HepG2 (cell line): Measurements from ENCODE around the gene STYXL2. TPM values are rescaled to one million over a fixed set of nuclear protein-coding genes. Genes with fewer than 3 reads are reported as not detected.
A peak's percentile ranks its signal among the peaks of the same experiment; 100 is the strongest.

Source experiments
- HMG20A ChIP-seq: IDR thresholded peaks from 2 replicates; pipeline ENCODE4 v1.6.1; 2016; ENCODE audit warnings: borderline replicate concordance
- NFKBIZ ChIP-seq: IDR thresholded peaks from 2 replicates; pipeline ENCODE4 v1.6.1; 2018; ENCODE audit warnings: missing genetic modification reagents, missing compliant biosample characterization
- STAG1 ChIP-seq: sonication (generic); formaldehyde crosslinking; IDR thresholded peaks from 2 replicates; pipeline ENCODE4 v1.4.0; 2020; ENCODE audit warnings: missing genetic modification reagents
- ZMYM2 ChIP-seq: sonication (generic); formaldehyde crosslinking; IDR thresholded peaks from 2 replicates; pipeline ENCODE4 v1.8.0; 2022; ENCODE audit warnings: mild to moderate bottlenecking, missing genetic modification reagents
- ZNF234 ChIP-seq: sonication (generic); formaldehyde crosslinking; conservative IDR thresholded peaks from 2 replicates; pipeline ENCODE4 v1.5.1; 2020; ENCODE audit warnings: mild to moderate bottlenecking, missing genetic modification reagents
- ZNF574 ChIP-seq: sonication (generic); formaldehyde crosslinking; IDR thresholded peaks from 2 replicates; pipeline ENCODE4 v1.4.0; 2020; ENCODE audit warnings: missing genetic modification reagents
- polyA plus RNA-seq, 8 experiments: library from polyadenylated mRNA; depleted of rRNA in 3 of 8; stranded (reverse) in 7 of 8; unstranded in 1 of 8; fragments of >200 nt; fragmentation: Illumina TruSeq in 4 of 8; extraction: Trizol in 4 of 8; gene quantifications; 2 replicates each; pipeline versions ENCODE4 v1.2.1 to v1.2.3, GENCODE V29; 2011 to 2016; ENCODE audit warnings: low read depth in 4 of 8, missing spikeins in 1 of 8, mixed read lengths in 1 of 8; ENCODE audit not compliant: insufficient read depth in 1 of 8
- total RNA-seq, 5 experiments: library from RNA; depleted of rRNA; stranded (reverse); fragments of >200 nt; fragmentation: Illumina TruSeq; extraction: Trizol; gene quantifications; 2 replicates each; pipeline ENCODE4 v1.2.3, GENCODE V29; 2016; ENCODE audit warnings: low read depth in 1 of 5
- TF ChIP-seq, protein P1 (sequence below): sonication (generic); formaldehyde crosslinking; IDR thresholded peaks from 2 replicates; pipeline ENCODE4 v1.8.1; 2023; ENCODE audit warnings: missing genetic modification reagents, mild to moderate bottlenecking, borderline replicate concordance
- TF ChIP-seq, protein P2 (sequence below): sonication (generic); formaldehyde crosslinking; IDR thresholded peaks from 2 replicates; pipeline ENCODE4 v1.8.0; 2022; ENCODE audit warnings: mild to moderate bottlenecking, missing genetic modification reagents

Gene STYXL2
- total and polyA plus RNA-seq, 2 of the 13 experiments (the other 11 are each of a cell fraction or from before 2014, with no cell fraction given), result not detected

DNA sequence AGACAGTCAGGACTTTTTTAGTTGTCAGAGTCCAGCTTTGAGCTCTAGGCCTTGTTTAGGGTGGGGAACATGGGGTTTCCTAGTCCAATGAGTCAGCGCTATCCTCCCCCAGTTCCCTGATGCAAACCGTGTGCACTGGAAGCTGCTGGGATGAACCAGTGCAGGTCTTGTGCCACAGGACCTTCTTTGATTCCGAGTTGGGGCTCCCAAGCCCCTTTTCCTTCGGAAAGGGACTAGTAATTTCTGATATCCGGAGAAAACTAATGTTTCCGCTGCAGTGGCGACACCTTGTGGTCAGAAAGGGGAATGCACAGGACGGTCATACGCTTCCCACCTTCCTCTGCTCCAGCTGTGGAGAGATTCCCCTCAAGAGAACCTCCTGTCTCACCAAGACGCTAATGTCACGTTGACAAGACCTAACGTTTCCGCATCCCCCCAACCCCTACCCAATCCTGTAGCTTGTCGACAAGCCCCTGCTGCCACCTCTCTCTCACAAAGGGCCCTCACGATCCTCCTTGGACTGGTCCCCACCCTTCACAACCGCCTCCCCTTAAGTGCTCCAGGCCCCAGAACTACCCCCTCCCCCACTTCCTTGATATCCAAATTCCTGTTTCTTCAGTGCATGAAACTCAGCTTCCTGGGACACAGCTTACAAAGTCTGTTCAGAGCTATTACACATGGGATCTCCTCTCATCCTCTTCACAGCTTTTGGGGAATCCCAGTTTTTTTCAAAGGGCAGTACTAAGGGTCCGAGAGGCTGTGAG is 34.6 kb upstream of the STYXL2 start (continued):
- TF ChIP-seq HMG20A (CRISPR knock-in tag), result no peak
- TF ChIP-seq, protein P1, sequence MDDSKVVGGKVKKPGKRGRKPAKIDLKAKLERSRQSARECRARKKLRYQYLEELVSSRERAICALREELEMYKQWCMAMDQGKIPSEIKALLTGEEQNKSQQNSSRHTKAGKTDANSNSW, result no peak
- no peak for TF ChIP-seq ZNF574 (CRISPR knock-in tag)
- TF ChIP-seq ZMYM2 (CRISPR knock-in tag), result no peak
- TF ChIP-seq STAG1 (CRISPR knock-in tag), result peak; percentile 82
- no peak for TF ChIP-seq ZNF234 (CRISPR knock-in tag)
- TF ChIP-seq, protein P2, sequence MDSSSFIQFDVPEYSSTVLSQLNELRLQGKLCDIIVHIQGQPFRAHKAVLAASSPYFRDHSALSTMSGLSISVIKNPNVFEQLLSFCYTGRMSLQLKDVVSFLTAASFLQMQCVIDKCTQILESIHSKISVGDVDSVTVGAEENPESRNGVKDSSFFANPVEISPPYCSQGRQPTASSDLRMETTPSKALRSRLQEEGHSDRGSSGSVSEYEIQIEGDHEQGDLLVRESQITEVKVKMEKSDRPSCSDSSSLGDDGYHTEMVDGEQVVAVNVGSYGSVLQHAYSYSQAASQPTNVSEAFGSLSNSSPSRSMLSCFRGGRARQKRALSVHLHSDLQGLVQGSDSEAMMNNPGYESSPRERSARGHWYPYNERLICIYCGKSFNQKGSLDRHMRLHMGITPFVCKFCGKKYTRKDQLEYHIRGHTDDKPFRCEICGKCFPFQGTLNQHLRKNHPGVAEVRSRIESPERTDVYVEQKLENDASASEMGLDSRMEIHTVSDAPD (CRISPR knock-in tag), result no peak
- TF ChIP-seq NFKBIZ (CRISPR knock-in tag), result no peak
